Measurements from ENCODE around the gene CHRM2.

CHRM2 gene

DNA sequence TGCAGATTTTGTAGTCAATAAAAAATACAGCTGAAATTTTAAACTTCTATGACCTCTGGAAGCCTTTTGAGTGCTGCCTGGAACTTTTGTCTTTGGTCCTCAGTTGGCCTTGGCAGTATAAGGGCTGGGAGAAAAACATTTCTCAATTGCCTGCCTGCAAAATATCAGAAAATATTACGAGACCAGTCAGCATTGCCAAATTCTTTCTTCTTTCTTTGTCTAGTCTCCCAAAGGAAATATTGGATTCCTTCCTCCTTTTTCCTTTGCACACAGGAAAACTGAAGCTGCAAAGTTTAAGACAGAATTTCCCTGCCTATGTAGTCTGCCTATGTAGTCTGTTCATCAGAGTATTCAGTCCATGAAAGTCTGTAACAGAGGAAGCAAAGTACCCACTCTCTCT, 95.9 kb downstream of the CHRM2 start:
- no peak for DNase-seq

DNA sequence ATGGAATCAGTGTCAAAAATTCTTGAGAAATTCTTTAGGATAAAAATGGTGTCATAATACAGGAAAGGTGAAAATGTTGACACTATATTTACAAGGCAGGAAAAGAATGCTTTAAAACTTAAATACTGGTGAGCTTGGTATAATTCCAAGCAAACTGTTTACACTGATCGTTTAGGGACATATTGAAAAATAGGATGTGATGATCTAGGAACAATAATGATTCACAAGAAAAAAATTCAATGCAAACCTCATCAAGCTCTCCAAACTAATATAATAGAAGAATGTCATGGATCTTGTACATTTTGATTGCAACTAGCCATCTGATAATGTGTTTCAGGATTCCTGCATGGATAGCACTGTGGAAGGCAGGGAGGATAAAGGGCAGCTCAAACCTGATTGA, 98.4 kb downstream of the CHRM2 start:
- no peak for DNase-seq

DNA sequence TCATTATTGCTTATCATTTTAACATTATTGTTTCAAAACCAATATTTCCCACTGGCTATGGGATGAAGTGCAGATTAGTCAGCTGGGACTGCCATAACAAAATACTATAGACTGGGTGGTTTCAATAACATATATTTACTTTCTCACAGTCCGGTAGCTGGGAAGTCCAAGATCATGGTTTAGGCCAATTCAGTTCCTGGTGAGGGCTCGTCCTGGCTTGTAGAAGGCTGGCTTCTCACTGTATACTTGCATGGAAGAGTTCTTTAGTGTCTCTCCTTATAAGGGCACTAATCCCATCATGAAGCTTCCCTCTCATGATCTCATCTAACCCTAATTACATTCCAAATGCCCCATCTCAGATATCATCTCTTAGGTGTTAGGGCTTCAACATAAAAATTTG, 101.3 kb downstream of the CHRM2 start:
- DNase-seq = no peak

GRCh38 chr7:136971776-136972175, 103.3 kb downstream of the CHRM2 start:
- DNase-seq = no peak

DNA sequence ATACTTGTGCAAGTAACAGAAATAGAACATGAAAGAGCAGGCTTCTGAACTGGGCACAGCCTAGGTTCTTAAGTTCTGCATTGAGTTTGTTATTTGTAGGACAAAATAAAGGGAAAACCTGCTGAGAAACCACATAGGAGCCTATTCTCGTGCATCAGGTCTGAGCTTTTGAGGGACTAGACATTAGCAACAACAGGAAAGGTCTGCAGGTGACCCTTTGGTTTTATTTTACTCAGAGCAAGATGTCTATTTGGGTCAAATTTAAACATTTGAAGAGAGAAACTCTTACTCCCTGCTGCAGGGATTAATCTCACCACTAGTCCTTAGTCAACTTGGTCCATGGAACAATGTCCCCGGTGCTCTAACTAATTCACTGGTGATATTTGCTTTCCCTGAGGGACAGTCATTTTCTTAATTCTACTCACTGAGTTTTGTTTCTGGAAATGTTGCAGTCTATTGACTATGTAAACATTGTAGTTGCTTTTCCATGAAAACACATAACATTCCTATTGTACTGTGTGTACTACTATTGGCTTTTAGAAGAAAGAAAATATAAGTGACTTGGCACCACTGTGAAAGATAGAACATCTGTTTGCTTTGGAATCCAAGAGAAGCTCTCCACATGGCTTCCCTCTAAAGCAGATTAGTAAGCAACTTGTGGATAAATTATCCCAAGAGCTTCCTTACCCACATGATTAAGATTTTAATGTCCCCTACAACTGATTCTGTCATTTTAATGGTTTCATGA, 108.2 kb downstream of the CHRM2 start:
- DNase-seq = no peak

GRCh38 chr7:136993377-136993776, 124.9 kb downstream of the CHRM2 start:
- DNase-seq = no peak

GRCh38 chr7:136997735-136998134, 129.3 kb downstream of the CHRM2 start:
- no peak for DNase-seq

- no peak for DNase-seq
Measured at GRCh38 chr7:136998495-136998894, 130.0 kb downstream of the CHRM2 start.

- no peak for DNase-seq
Measured at GRCh38 chr7:137000621-137001020, 132.2 kb downstream of the CHRM2 start.

- no peak for DNase-seq
Measured at GRCh38 chr7:137001041-137001440, 132.6 kb downstream of the CHRM2 start.

DNA sequence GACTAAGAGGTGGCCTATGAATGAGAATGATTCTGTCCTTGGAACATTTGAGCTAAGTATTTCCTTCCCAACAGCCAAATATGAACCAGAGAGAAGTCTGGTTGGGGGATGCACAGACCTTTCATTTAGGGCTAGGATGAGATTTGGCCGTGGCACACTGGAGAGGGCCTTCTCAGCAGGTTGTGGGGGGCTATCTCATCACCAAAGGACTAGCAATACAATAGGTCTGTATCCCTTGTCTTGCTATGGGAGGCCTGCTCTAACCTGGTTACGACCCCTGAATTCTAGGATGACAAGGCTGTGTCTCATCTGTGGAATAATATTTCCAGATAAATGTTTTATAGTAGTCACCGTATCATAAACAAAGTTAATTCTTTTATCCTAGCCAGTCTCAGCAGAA, 133.0 kb downstream of the CHRM2 start:
- no peak for DNase-seq

- DNase-seq = no peak
Measured at GRCh38 chr7:137003086-137003485, 134.6 kb downstream of the CHRM2 start.

GRCh38 chr7:137003566-137003965, 135.1 kb downstream of the CHRM2 start:
- no peak for DNase-seq

DNA sequence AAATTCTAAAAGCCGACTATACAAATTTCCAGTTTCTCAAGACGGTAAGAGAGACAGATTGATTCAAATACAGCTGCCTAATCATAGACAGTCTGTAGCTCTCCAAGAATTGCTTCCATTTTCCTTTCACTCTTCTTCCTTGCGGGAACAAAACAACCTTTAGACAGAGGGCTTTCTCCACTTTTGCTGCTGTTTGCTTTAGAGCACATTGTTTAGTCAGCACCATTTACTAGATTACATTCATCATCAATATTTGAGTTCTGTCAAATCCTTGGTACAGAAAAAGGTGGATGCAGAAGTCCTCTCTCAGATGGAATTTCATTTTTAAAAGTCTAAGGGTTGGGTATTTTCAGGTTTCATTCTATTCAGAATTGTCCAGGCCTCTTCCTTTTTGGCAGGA, 137.4 kb downstream of the CHRM2 start:
- DNase-seq = no peak

- no peak for DNase-seq
Measured at GRCh38 chr7:137006293-137006692, 137.8 kb downstream of the CHRM2 start.

- no peak for DNase-seq
Measured at GRCh38 chr7:137007001-137007694, 138.7 kb downstream of the CHRM2 start.

DNA sequence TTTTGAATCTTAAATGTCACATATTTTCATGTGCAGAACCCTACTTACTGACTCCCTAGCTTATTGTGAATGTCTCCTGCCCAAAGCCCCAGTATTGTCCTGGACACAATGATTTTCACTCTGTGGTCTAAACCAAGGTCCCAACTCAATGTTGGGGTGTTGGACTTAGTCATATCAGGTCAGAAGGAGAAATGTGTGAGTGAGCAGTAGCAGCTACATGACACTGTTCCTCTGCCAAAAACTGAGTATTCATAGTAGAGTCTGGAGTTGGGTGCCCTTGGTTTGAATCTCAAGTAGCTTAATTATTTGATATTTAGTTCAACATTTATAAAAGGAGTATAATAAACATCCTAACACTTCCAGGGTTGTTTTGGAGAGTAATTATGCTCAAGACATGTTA, 141.0 kb downstream of the CHRM2 start:
- DNase-seq = no peak

- DNase-seq = no peak
Measured at GRCh38 chr7:137015015-137015414, 146.6 kb downstream of the CHRM2 start.

DNA sequence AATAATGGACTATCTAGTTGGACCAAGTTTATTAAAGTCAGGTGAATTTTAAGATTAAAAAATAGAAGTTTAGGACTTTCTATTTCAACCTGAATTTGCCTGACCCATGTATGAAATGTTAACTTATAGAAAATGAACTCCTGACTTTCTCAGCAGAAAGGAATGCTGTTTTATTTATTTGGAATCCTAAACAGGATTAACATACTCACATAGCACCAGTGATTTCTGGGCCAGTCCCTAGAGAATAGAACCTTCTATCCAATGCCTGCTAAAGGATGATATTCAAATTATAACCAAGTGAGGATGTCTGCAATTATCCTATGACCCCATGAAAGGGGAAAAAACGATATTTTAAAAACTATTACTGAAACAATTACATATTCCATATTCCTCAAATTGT, 148.8 kb downstream of the CHRM2 start:
- DNase-seq = no peak

DNA sequence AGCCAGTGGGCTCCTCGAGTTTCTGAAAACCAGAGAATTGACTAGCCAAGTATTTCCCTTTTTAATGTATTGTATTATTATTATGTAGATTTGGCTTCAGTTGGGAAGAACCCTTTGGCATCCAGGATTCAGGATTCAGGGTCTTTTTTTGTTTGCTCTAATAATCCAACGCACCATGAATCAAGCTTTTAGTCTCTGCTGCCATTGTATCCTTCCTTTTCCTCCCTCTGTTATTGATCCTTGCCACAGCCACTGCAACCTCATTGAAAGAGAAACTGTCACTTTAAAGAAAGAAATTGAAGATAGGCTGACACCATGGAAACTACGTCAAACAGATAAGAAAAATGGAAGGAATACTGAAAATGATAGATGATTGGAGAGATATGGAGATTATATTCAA, 150.0 kb downstream of the CHRM2 start:
- DNase-seq = no peak

GRCh38 chr7:137020351-137020750, 151.9 kb downstream of the CHRM2 start:
- no peak for DNase-seq

DNA sequence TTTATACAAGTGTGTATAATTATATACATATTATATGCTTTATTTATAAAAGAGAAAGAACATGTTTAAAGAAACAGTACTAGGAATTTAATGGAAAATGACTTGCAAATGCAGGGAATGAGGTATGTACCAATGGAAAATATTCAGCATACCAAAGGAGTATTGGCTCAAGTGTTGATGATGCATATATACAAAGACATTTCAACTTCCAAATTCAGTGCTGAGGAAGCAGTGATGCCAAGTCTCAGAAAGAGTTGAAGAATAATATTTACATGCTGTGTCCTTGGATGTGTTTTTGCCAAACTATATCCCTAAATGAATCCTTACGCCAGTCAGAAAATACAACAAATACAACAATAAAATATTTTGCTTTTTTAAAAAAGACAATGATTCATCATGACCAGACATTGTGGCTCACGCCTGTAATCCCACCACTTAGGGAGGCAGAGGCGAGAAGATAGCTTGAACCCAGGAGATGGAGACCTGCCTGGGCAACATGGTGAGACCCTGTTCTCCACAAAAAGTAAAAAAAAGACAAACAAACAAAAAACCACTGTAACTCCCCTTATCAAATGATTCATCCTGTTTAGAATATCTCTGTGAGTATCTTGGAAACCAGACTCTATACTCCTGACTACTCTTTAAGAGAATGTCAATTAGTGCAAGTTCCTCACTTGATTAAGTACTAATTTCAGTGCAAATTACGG, 157.2 kb downstream of the CHRM2 start:
- no peak for DNase-seq

GRCh38 chr7:137026176-137026500, 157.7 kb downstream of the CHRM2 start:
- DNase-seq = no peak

- no peak for DNase-seq
Measured at GRCh38 chr7:137032436-137032835, 164.0 kb downstream of the CHRM2 start.
